Activated gamma-delta T cell treated with Interleukin-2 at 50 U/mL for 16 hours (primary cell): Measurements from ENCODE around the gene CAPN7.

Source experiments
- DNase-seq: peaks from one replicate; pipeline ENCODE4 v3.0.0-alpha.2; 2020

CAPN7 gene

DNA sequence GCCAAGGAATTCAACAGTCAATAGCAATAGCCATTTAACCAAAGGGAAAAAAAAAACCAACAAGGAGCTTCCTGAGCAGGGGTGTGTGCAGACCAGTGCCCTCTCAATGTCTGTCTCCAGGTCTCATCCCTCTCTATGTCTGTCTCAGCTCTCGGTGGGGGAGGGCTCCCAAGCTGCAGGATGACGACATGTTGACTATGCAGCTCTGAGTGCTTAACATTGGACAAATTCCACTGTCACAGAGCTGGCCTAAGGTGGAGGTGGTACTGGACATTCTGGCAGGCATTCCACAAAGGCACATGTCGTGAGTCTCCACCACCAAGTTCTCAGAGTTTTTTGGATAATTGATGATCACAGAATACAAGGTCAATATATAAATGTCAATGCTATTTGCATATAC, 2.0 kb upstream of the CAPN7 start:
- no peak for DNase-seq

DNA sequence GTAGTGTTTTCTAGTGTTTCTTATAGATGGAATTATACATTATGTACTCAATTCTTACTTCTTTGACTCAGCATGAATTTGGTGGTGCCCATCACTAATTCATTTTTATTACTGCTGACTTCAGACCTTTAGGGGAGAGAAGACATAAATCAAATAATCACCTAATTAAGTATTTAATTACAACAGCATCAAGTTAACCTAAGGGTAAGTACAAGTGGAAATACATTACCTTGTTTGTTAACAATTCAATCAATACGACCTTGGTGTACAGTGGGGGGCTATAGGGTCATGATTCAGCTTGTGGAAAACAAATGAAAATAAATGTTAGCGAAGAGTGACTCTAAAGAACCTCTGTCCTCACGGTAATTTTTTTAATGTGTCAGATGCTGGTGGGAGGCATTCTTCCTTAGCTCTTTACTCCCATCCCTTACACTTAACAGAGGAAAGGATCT, 538 bp upstream of the CAPN7 start:
- no peak for DNase-seq

DNA sequence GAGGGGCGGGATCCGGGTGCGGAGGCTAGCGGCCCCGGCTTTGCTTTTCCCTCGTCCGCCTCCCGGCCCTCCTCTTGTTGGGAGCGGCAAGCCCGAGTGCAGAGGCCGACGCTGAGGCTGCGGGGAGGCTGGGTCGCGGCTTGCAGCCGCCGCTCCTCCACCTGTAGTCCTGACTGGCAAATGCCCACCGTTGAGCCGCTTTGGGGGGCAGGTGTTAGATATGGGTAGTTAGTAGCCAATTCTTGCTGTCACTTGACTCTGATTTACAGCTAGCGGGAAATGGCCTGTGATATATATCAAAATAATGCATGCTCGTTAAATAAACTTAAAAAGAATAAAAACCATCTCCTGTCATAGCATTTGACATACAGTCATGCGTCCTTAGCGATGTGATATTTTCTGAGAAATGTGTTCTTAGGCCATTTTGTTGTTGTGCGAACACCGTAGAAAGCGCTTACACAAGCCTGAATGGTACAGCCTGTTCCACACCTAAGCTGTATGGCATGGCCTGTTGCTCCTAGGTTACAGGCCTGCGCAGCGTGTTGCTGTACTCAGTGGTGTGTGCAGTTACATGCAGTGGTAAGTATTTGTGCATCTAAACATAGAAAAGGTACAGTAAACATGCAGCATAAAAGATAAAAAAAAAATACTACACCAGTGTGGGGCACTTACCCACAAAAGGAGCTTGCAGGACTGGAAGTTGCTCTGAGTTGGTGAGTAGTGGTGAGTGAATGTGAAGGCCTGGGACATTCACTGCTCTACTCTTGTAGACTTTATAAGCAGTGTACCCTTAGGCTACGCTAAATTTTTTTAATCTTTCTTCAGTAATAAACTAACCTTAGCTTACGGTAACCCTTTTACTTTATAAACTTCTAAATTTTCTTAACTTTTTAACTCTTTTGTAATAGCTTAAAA, 873 bp downstream of the CAPN7 start:
- peak; percentile 4 for DNase-seq

- DNase-seq: no peak
Measured at GRCh38 chr3:15207836-15208504, 1.9 kb downstream of the CAPN7 start.

GRCh38 chr3:15211937-15212336, 5.9 kb downstream of the CAPN7 start:
- no peak for DNase-seq

- no peak for DNase-seq
Measured at GRCh38 chr3:15214758-15215157, 8.7 kb downstream of the CAPN7 start.

GRCh38 chr3:15215996-15216395, 9.9 kb downstream of the CAPN7 start:
- DNase-seq: no peak

DNA sequence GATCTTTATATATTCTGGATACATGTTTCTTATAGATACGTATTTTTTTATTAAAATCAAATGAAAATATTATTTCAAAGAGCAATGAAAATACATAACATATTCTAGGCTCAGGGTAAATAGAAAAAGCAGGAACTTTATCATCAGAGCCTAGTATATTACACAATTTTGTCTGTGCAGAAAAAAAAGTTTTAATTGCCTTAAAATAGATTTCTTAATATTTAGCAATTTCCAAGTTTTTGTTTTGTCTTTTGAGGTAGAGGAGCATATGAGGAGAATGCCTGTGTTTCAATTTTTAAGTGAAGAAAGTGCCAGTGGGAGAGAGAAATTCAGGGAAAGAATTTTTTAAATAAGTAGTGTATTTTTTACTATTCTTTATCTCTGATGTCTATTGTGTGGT, 10.5 kb downstream of the CAPN7 start:
- DNase-seq: no peak

GRCh38 chr3:15217011-15217671, 11.1 kb downstream of the CAPN7 start:
- no peak for DNase-seq

GRCh38 chr3:15217841-15218267, 11.8 kb downstream of the CAPN7 start:
- DNase-seq: no peak

- no peak for DNase-seq
Measured at GRCh38 chr3:15218689-15219088, 12.6 kb downstream of the CAPN7 start.

GRCh38 chr3:15220056-15220455, 14.0 kb downstream of the CAPN7 start:
- DNase-seq: no peak

- DNase-seq: no peak
Measured at GRCh38 chr3:15220661-15221060, 14.6 kb downstream of the CAPN7 start.

DNA sequence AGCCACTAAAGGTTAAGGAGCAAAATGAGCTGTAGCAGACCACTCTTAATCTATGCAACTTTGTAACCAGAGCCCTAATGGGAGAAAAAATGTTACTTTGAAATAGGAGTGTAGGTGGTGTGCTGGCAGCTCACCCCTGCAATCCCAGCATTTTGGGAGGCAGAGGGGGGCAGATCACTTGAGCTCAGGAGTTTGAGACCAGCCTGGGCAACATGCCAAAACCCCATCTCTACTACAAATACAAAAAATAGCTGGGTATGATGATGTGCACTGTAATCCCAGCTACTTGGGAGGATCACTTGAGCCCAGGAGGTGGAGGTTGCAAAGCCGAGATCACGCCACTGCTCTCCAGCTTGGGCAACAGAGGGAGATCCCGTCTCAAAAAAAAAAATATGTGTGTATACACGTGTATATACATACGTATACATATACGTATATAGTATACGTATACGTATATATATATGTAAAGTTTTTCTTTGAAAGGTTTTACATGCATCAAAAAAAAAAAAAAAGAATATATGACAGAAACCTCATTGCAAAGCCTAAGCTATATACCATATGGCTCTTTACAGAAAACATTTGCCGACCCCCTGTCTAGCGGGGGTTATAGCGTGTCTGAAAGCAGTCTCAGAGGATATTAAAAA, 15.7 kb downstream of the CAPN7 start:
- DNase-seq: no peak

DNA sequence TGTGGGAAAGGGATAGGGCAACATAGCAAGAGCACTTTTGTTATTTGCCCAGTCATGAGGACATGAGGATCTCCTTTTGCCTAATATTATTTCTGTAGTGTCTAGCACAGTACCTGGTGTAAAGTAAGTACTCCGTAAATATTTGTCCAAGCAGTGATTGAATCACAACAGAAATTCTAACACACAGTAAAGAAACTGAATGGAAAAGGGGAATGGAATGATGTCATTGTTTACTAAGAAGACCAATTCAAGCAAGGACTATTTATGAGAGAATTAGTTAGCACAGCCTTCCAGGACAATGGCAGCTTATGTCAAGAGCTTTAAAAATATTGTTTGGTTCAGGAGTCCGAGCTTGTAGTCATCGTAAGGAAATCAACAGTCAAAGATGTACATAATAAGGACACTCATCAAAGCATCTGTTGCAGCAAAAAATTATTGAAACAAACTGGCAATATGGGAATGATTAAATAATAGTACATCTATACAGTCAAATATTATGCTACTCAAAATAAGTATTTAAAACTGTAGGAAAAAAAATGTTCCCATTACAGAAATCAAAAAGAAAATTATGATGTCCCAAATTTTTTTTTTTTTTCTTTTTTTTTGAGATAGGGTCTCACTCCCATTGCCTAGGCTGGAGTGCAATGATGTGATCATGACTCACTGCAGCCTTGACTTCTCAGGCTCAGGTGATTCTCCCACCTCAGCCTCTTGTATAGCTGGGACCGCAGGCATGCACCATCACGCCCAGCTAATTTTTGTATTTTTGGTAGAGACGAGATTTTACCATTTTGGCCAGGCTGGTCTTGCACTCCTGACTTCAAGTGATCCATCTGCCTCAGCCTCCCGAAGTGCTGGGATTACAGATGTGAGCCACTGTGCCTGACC, 17.9 kb downstream of the CAPN7 start:
- DNase-seq: no peak

DNA sequence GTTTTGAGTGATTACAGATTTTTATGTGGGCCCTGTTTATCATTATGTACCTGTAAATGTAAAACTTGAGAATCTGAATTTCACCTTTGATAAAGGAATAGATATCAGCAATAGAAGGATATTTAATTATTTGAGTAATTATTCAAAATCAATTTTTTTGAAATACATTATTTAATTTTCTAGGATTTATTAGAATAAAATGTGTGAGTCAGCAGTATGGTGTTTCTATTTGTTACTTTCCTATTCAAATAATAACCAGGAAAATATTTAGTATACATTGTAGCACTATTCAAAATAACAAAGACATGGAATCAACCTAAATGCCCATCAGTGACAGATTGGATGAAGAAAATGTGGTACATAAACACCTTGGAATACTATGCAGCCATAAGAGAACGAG, 22.1 kb downstream of the CAPN7 start:
- DNase-seq: no peak

- DNase-seq: no peak
Measured at GRCh38 chr3:15229262-15229661, 23.2 kb downstream of the CAPN7 start.

GRCh38 chr3:15241341-15241740, 35.3 kb downstream of the CAPN7 start:
- DNase-seq: peak; percentile 33

- DNase-seq: no peak
Measured at GRCh38 chr3:15243822-15244482, 37.9 kb downstream of the CAPN7 start.

DNA sequence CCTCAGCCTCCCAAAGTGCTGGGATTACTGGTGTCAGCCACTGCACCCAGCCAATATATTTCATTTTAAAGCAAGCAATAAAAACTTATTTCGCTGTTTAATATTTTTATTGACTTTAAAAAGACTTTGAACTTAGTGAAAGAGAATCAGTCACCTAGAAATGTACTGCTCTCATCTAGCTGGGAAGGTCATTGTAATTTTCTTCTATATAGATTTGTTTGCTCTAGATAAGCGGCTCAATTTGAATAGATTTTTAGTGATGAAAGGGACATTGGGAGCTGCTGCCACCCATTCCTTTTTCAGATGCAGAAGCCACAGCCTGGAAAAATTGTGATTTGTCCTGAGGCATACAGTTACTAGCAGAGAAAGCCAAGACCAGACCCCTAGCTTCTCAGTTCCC, 40.1 kb downstream of the CAPN7 start:
- no peak for DNase-seq

DNA sequence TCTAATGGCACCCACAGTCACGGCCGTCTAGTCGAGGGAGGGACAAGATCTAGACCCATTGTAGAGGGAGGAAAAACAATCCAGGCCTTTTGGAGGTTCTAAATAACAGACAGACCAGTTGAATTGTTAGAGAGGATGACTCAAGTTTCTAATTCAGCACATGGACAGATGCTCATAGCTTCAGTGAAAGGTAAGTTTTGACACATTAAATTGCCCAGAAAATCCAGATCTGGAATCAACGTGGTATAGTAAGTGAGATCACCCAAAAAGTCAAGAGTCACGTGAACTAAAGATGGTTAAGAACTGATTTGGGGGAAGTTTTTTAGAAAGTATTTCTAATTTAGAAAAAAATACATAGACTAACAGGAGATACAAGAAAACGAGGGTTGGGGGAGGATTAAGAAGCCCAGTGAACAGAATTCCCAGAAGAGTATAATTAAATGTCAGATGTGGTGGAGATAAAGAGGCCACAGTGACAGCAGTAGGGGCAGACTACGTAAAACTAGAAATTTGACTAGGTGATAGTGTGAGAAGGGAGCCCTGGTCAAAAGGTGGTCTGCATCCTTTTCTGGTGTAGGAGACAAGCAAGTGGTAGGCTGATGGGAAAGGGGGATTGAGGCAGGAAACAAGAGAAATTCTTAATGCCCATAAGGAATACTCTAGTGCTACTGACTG, 47.1 kb downstream of the CAPN7 start:
- no peak for DNase-seq
